ENCODE results near the gene KCNC1. TPM values are rescaled to one million over a fixed set of nuclear protein-coding genes. Genes with fewer than 3 reads are reported as not detected.

Gene KCNC1
- total and polyA plus RNA-seq, 2 of the 13 experiments (the other 11 are each of a cell fraction or from before 2014, with no cell fraction given): 0.01 to 0.04 TPM

DNA sequence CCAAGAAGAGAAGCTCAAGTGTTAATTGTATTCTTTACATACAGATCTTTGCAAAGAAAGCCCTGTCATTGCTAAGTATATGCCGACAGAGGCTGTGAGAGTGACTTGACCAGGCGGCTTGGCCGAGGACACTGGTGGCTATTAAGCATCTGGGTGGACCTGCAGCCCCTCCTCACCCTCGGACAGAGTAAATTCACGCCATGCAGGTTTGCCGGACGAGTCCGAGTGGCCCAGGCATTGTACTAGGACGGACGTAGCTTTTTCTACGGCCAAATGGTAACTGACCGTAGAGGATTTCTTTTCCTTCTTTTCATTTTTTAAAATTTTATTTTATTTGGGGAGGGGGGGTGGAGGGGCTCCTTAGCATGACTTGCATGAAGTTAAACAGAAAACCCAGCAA, 47.0 kb downstream of the KCNC1 start:
- no peak overlapping the region for H3K27ac ChIP-seq (ENCODE audit: extremely low read length, insufficient read depth, low read length)
- peaks cover 0 to 3% of the 10 kb centered on the region in 2 experiments; a peak in 2 of 5 replicates for H3K36me3 ChIP-seq (replicated peaks in 1 of 2; ENCODE audit: control insufficient read depth in 1 of 2, insufficient read depth in 2 of 2, low read length in 2 of 2)
- ChIA-PET CTCF (ENCODE audit: low intra/inter-chr PET ratio, low total read pairs) (no interaction called here), POLR2A (no interaction called here)
- ATAC-seq: no peak
- no peaks in the 10 kb centered on the region for H3K79me2 ChIP-seq (ENCODE audit: insufficient read depth, low read length)
- H2AFZ ChIP-seq (ENCODE audit: low read length): no peak overlapping the region
- H3K9me3 ChIP-seq (ENCODE audit: low read length): no peaks in the 10 kb centered on the region
- H4K20me1 ChIP-seq (ENCODE audit: insufficient read depth, low read length): no peaks in the 10 kb centered on the region
- H3K27me3 ChIP-seq (ENCODE audit: control insufficient read depth in 1 of 2, insufficient read depth in 2 of 2, low read length in 2 of 2): peaks cover 0 to 1% of the 10 kb centered on the region in 2 experiments; a peak in 1 of 5 replicates
- in situ Hi-C loops (cut with HindIII; ENCODE audit: extremely low pct_ligation_motif_present, low pct_unique_long_range_greater_than_20kb) (no loop called here), intact Hi-C loops (cut with micrococcal nuclease; ENCODE audit: unreplicated experiment) (no loop called here)
- TF ChIP-seq, protein P1, sequence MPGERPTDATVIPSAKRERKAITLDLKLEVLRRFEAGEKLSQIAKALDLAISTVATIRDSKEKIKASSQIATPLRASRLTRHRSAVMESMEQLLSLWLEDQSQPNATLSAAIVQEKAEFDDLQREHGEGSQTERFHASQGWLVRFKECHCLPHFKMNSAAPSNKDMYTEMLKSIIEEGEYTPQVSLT (CRISPR knock-in tag; IDR thresholded peaks at IDR 0.05; ENCODE audit: borderline replicate concordance, low read depth): no peak
- TF ChIP-seq ZKSCAN8 (CRISPR knock-in tag; IDR thresholded peaks at IDR 0.05; ENCODE audit: borderline replicate concordance): no peak
- no peak for TF ChIP-seq ZNF644 (CRISPR knock-in tag; IDR thresholded peaks at IDR 0.05; ENCODE audit: low read depth)
- TF ChIP-seq, protein P2, sequence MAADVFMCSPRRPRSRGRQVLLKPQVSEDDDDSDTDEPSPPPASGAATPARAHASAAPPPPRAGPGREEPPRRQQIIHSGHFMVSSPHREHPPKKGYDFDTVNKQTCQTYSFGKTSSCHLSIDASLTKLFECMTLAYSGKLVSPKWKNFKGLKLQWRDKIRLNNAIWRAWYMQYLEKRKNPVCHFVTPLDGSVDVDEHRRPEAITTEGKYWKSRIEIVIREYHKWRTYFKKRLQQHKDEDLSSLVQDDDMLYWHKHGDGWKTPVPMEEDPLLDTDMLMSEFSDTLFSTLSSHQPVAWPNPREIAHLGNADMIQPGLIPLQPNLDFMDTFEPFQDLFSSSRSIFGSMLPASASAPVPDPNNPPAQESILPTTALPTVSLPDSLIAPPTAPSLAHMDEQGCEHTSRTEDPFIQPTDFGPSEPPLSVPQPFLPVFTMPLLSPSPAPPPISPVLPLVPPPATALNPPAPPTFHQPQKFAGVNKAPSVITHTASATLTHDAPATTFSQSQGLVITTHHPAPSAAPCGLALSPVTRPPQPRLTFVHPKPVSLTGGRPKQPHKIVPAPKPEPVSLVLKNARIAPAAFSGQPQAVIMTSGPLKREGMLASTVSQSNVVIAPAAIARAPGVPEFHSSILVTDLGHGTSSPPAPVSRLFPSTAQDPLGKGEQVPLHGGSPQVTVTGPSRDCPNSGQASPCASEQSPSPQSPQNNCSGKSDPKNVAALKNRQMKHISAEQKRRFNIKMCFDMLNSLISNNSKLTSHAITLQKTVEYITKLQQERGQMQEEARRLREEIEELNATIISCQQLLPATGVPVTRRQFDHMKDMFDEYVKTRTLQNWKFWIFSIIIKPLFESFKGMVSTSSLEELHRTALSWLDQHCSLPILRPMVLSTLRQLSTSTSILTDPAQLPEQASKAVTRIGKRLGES (CRISPR knock-in tag; IDR thresholded peaks at IDR 0.05; ENCODE audit: borderline replicate concordance): no peak
- TF ChIP-seq KDM2A (CRISPR knock-in tag; IDR thresholded peaks at IDR 0.05; ENCODE audit: borderline replicate concordance, low read depth): no peak
- TF ChIP-seq SMAD3 (CRISPR knock-in tag; IDR thresholded peaks at IDR 0.05): no peak
- TF ChIP-seq GABPA (IDR thresholded peaks at IDR 0.05; ENCODE audit: low read depth, low read length): no peak
- TF ChIP-seq GABPA (CRISPR knock-in tag; IDR thresholded peaks at IDR 0.05; ENCODE audit: low read depth): no peak
- no peak for TF ChIP-seq ZC3H13 (CRISPR knock-in tag; IDR thresholded peaks at IDR 0.05)
- TF ChIP-seq, protein P3, sequence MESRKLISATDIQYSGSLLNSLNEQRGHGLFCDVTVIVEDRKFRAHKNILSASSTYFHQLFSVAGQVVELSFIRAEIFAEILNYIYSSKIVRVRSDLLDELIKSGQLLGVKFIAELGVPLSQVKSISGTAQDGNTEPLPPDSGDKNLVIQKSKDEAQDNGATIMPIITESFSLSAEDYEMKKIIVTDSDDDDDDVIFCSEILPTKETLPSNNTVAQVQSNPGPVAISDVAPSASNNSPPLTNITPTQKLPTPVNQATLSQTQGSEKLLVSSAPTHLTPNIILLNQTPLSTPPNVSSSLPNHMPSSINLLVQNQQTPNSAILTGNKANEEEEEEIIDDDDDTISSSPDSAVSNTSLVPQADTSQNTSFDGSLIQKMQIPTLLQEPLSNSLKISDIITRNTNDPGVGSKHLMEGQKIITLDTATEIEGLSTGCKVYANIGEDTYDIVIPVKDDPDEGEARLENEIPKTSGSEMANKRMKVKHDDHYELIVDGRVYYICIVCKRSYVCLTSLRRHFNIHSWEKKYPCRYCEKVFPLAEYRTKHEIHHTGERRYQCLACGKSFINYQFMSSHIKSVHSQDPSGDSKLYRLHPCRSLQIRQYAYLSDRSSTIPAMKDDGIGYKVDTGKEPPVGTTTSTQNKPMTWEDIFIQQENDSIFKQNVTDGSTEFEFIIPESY (CRISPR knock-in tag; IDR thresholded peaks at IDR 0.05): no peak
- TF ChIP-seq ZSCAN30 (CRISPR knock-in tag; IDR thresholded peaks at IDR 0.05): no peak
- TF ChIP-seq, protein P4, sequence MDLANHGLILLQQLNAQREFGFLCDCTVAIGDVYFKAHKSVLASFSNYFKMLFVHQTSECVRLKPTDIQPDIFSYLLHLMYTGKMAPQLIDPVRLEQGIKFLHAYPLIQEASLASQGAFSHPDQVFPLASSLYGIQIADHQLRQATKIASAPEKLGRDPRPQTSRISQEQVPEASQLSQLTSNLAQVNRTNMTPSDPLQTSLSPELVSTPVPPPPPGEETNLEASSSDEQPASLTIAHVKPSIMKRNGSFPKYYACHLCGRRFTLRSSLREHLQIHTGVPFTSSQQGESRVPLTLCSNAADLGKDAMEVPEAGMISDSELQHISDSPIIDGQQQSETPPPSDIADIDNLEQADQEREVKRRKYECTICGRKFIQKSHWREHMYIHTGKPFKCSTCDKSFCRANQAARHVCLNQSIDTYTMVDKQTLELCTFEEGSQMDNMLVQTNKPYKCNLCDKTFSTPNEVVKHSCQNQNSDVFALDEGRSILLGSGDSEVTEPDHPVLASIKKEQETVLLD (CRISPR knock-in tag; IDR thresholded peaks at IDR 0.05; ENCODE audit: low read depth): no peak
- no peak for TF ChIP-seq PHF5A (CRISPR knock-in tag; IDR thresholded peaks at IDR 0.05; ENCODE audit: low read depth, unreplicated experiment)
- TF ChIP-seq GPN1 (CRISPR knock-in tag; IDR thresholded peaks at IDR 0.05; ENCODE audit: borderline replicate concordance): no peak
- TF ChIP-seq IRX3 (CRISPR knock-in tag; IDR thresholded peaks at IDR 0.05; ENCODE audit: borderline replicate concordance, low read depth): no peak
- TF ChIP-seq, protein P5, sequence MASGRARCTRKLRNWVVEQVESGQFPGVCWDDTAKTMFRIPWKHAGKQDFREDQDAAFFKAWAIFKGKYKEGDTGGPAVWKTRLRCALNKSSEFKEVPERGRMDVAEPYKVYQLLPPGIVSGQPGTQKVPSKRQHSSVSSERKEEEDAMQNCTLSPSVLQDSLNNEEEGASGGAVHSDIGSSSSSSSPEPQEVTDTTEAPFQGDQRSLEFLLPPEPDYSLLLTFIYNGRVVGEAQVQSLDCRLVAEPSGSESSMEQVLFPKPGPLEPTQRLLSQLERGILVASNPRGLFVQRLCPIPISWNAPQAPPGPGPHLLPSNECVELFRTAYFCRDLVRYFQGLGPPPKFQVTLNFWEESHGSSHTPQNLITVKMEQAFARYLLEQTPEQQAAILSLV (CRISPR knock-in tag; IDR thresholded peaks at IDR 0.05; ENCODE audit: borderline replicate concordance): no peak
- 87% methylated on average over 12 of the region's 12 CpGs for WGBS (ENCODE audit: low lambda C conversion rate)
- no TSS peak for BruUV-seq (replicated peaks)
- no peak overlapping the region for H3K4me3 ChIP-seq (replicated peaks in 1 of 3; ENCODE audit: insufficient read depth in 1 of 3, low read depth in 2 of 3, low read length in 3 of 3)
- FAIRE-seq: no peak
- H3K4me2 ChIP-seq (ENCODE audit: low read depth, low read length): no peak overlapping the region
- DNase-seq (ENCODE audit: low spot score): no peak
- H3K4me1 ChIP-seq (ENCODE audit: insufficient read depth, low read length): no peaks in the 10 kb centered on the region
- no peak overlapping the region for H3K9ac ChIP-seq (ENCODE audit: insufficient read depth, low read depth, low read length)

Measured in HepG2 (cell line).